ENCODE data around the gene DFFB.

The DFFB gene

GRCh38 chr1:3879099-3879498 is 21.8 kb downstream of the DFFB start:
- no peak for DNase-seq

DNA sequence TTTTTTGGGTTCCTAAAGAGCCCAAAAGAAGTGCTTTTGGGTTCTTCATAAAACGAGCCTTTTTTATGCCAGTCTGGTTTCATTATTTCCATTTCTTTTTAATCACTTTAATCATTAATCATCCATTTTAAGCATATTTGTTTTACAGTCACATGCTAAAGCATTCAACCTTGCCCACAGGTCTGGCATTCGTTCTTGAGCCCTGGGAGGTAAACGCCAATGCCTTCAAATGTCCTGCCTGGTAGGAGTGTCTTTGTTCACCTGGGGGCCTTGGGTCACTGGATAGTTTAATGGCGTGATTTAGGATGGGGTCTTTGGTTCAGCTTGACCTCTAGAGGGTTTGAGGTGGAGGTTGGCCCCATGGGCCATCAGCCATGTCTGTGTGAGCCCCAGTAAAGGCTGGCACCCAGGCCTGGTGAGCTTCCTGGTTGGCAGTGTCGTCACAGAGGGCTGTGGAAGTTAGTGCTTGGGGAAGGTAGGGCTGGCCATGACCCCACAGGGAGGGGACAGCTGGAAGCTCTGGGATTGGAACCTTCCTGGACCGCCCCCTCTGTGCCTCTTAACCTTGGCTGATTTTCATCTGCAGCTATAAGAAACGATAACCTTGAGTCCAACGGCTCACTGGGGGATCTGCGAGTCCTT is 22.6 kb downstream of the DFFB start:
- DNase-seq = no peak

DNA sequence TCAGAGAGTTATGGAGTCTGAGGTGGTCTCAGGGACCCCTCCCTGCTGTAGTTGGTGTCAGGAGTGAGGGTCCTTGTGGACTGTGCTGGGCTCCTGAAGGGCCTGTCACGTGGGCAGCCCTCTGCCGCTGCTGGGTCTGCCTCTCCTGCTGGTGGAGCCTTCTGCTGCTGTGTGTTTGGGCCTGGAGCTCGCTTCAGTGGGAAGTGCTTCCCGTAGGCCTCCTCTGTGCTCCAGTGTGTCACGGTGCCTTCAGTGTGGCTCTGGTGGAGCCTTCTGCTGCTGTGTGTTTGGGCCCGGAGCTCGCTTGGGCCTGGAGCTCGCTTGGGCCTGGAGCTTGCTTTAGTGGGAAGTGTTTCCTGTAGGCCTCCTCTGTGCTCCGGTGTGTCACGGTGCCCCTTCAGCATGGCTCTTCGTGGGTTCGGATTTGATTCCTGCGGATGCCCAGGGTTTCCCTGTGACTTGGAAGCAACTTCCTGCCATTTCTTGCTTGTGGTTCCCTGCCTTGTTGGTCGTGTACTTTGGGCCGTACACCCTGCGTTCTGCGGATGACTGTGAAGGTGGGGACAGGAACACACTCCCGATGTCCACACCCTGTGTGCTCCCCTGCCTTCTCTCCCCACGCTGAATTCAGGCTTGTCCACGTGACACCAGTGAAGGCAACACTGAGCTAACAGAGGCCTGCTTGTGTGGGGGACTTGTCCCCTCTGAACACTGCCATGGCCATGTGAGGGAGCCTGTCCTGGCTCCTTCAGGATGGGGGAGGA is 23.3 kb downstream of the DFFB start:
- no peak for DNase-seq

DNA sequence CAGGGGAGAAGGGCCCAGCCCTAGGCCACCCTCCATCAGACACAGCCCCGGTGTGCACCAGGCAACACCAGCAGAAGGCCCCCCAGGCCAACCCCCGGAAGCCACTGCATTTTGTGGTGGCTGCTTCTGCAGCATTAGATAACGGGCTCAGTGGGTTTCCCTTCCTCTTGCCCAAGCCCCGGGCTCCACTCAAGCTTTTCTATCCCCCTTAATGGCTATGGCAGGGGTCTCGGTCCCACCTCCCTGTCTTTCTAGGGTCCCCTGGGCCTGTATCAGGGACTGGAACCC is 23.9 kb downstream of the DFFB start:
- no peak for DNase-seq

GRCh38 chr1:3883194-3883925 is 26.1 kb downstream of the DFFB start:
- DNase-seq = no peak

DNA sequence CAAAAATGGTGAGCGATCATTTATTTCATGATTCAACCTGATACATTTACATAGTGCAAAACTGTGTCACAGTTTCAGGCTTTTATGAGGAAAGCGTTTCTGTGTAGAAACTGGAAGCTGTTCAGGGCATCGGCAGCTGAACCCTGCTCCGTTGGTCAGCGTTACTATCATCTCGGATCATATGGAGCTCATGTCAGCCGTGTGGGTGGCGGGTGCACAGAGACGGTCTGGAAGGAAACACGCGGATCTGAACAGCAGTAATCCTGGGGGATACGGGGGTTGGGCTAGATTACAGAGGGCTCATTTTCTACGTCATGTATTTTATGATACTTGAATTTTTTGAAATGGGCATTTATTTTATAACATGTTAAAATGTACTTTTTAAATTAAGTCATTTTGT is 27.7 kb downstream of the DFFB start:
- DNase-seq = no peak

DNA sequence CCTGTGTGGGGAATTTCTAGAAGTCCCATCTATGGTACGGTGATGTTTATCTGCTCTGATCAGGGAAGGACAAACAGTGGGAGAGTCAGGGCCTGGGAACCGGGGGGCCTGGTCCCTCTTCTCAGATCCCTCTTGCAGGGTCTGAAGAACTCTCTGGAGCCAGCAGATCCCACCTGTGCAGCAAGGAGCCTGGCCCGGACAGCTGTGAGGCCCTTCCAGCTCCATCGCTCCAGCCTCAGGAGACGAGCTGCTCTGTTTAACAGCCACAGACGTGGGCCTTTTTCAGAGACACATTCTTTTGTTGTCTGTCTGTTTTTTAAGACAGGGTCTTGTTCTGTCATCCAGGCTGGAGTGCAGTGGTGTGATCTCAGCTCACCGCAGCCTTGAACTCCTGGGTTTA is 28.3 kb downstream of the DFFB start:
- DNase-seq = no peak

- DNase-seq = no peak
Observed at GRCh38 chr1:3886106-3886670, 28.9 kb downstream of the DFFB start.

GRCh38 chr1:3886691-3887090 is 29.4 kb downstream of the DFFB start:
- DNase-seq = no peak

- no peak for DNase-seq
Observed at GRCh38 chr1:3888301-3888700, 31.0 kb downstream of the DFFB start.

- DNase-seq = no peak
Observed at GRCh38 chr1:3889936-3890335, 32.7 kb downstream of the DFFB start.

DNA sequence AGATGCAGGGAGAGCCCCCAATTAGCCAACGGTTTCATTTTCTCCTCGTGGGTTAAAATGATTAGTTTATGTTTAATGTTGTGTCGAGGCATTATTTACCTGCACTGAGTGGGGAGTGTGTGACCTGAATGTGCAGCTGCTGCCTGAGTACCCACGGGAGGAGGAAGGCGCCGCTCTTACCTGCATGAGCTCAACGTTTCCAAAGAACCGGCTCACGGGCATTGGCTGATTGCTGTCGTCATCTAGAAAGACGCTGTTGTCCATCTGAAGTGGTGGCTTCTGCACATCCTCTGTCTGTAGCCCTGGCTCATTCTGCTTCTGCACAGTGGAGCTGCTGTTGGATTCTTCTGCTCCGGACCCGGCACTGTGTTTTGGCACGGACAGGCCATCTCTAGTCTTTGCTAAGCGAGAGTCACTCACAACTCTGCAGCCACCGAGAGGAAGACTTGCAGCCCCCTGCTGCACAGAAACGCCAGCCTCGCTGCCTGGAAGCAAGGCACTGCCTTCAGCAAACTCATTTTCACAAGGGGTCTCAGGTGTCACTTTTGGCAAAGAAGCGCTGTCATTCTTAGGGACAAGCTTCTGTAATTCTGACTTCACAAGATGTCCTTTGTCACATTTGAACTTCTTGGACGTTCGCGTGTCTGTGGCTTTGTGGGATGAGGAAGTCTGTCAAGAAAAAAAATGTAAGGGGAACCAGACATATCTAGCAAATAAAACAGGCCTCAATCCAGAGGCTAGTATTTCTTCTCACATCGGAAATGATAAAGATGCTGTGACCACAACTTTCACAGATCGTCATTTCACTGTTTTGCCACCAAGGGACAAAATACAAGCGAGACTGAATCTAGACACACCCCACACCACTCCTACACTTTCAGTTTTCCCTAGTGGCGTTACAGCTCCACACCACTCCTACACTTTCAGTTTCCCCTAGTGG is 33.4 kb downstream of the DFFB start:
- no peak for DNase-seq

- DNase-seq = no peak
Observed at GRCh38 chr1:3891329-3891865, 34.1 kb downstream of the DFFB start.

DNA sequence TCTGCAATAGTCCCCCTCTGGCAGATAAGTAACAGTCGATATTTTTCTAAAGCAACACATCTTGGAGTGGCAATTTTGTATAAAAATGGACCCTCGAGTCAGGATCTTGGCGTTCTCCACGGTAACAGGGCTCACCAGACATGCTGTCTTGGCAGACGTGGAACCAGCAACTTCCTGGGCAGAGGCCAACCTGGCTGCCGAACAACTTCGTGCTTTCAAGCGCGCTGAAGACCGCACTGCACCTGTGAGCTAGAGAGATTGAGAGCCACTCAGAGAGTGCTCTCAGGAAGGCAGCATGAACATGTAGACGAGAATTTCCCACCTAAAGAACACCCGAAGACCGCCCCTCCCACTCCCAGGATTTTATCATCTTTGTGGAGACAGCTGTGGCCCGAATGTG is 35.5 kb downstream of the DFFB start:
- no peak for DNase-seq

DNA sequence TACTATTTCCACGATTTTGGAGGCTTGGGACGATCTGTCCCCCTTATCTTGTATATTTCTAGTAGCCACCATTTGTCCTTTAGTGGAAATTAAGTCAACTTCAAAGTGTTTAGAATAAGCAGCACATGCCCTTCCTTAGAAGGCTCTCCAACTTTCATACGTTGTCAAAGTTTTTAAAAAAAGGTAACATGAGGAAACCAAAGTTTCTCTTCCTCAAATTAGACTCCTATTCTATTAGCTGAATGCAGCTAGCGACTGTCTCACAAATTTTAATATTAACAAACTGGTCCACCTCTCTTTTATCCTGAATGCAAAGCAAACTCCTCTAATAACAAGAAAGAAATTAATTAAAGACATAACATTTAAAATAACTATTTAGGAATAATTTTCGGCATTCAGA is 35.9 kb downstream of the DFFB start:
- DNase-seq = no peak

GRCh38 chr1:3894626-3895278 is 37.5 kb downstream of the DFFB start:
- no peak for DNase-seq

DNA sequence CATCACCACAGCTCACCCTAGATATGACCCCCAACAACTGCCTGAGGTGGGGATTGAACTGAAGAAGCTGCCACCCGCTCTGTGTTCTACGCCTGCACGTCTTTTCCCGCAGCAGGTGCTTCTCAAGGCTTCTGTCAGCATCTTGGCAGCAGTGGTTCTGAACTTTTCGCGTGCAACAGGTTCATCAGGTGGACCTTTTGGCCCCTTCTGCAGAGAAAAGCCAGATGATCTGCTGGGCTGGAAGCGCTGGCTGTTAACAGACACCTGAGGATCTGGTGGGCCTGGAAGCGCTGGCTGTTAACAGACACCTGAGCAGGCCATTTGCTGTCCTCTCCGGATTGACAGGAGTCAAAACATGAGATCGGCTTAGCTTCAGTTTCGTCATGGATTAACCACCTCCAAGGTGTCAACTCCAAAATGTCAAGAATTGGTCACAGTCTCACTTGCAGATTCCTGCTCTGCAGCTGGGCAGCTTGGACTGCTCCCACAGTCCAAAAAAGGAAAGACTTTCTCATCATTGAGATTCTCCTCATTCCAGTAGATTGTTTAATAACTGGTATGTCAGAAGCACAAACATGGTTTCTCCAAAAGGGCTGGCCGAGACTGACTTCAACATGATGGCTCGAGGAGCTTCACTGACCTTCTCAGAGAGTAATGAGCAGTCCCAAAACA is 38.1 kb downstream of the DFFB start:
- no peak for DNase-seq

- no peak for DNase-seq
Observed at GRCh38 chr1:3895951-3896325, 38.7 kb downstream of the DFFB start.

DNA sequence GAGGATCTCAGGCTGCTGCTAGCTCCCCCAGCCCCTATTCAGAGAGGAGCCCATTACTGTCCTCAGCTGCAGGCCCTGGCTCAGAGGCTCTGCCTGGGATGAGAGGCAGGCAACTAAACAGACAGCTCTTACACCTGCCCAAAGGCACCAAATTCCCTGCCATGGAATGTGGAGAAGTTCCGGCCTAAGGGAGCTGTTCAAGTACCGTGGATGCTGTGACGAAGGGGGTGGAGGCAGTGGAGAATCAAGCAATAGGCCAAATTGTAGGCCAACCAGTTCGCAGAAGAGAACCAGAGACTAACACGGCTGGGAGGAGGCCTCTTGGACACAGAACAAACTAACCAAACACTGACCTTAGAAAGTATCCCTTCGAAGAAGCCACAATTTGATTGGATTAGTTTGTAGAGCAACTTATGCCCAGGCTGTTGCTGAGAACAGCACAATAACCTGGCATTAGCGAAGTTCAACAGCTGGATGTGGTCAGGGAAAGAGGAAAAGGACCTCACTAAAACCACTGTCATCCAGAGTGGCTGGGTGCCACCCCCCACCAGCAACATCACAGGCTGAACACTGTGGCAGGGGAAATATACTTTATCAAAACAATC is 39.2 kb downstream of the DFFB start:
- no peak for DNase-seq

GRCh38 chr1:3898475-3898735 is 41.1 kb downstream of the DFFB start:
- DNase-seq = no peak

DNA sequence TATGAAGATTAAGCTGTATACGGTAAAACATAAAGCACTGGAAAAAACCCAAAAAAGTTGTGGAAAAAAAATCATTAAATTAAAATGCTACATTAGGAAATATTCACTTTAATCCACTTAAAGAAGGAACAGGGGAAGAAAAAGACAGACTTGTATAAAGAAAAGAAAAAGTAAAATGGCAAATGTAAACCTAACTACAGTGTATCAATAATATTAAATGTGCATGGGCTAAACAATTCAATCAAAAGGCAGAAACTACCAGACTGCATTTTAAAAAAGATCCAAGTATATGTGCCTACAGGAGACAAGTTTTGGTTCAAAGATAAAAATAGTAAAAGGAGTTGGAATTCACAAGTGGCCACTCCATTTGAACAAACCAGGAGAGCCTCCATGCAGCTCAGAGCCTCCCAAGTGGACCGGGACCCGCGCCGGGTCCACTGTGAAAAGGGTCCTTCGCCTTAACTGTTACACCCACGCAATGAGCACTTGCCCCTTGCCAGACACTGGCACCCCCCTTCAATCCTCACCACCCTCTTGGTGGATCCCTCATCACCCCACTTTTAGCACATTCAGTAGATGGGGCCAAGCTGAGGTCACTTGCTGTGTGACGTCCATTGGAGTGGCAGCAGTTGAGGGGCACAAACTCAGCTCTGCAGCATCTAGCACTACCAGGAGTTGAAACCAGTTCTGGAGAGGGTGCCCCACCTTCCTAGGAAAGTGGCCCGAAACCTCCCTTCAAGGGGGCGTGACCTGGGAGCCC is 41.9 kb downstream of the DFFB start:
- peak; percentile 3 for DNase-seq
